LNCaP clone FGC (cell line): Measurements from ENCODE around the gene CDYL2.

ENCODE experiments used
- DNase-seq: peaks from one replicate; pipeline ENCODE4 v3.0.0-alpha.2; 2011; ENCODE audit warnings: low read depth
- H3K4me3 ChIP-seq: 2 replicates; pipeline ENCODE4 v1.5.1; 2011; ENCODE audit warnings: mild to moderate bottlenecking, low read depth, low read length, control low read depth
- TF ChIP-seq, protein P1 (sequence below): IDR thresholded peaks from 2 replicates; pipeline ENCODE4 v1.5.1; 2012; ENCODE audit warnings: mild to moderate bottlenecking; ENCODE audit not compliant: control insufficient read depth, insufficient read depth; ENCODE audit errors: extremely low read depth

The CDYL2 gene

GRCh38 chr16:80596507-80597207 lies 207.7 kb downstream of the CDYL2 start:
- TF ChIP-seq, protein P1, sequence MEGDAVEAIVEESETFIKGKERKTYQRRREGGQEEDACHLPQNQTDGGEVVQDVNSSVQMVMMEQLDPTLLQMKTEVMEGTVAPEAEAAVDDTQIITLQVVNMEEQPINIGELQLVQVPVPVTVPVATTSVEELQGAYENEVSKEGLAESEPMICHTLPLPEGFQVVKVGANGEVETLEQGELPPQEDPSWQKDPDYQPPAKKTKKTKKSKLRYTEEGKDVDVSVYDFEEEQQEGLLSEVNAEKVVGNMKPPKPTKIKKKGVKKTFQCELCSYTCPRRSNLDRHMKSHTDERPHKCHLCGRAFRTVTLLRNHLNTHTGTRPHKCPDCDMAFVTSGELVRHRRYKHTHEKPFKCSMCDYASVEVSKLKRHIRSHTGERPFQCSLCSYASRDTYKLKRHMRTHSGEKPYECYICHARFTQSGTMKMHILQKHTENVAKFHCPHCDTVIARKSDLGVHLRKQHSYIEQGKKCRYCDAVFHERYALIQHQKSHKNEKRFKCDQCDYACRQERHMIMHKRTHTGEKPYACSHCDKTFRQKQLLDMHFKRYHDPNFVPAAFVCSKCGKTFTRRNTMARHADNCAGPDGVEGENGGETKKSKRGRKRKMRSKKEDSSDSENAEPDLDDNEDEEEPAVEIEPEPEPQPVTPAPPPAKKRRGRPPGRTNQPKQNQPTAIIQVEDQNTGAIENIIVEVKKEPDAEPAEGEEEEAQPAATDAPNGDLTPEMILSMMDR = no peak
- no peak overlapping the region for H3K4me3 ChIP-seq
- DNase-seq = no peak

- TF ChIP-seq, protein P1 = no peak
- no peak for DNase-seq
- H3K4me3 ChIP-seq = no peak overlapping the region
These were observed 209.6 kb downstream of the CDYL2 start for GRCh38 chr16:80594756-80595155.

- no peak for DNase-seq
- TF ChIP-seq, protein P1 = no peak
- no peak overlapping the region for H3K4me3 ChIP-seq
These were observed 212.1 kb downstream of the CDYL2 start for GRCh38 chr16:80592273-80592672.

GRCh38 chr16:80591071-80591915 lies 213.1 kb downstream of the CDYL2 start:
- no peak for DNase-seq
- TF ChIP-seq, protein P1 = no peak
- no peak overlapping the region for H3K4me3 ChIP-seq

- no peak for DNase-seq
- no peak overlapping the region for H3K4me3 ChIP-seq
- TF ChIP-seq, protein P1 = no peak
These were observed 217.3 kb downstream of the CDYL2 start for GRCh38 chr16:80587071-80587470.

DNA sequence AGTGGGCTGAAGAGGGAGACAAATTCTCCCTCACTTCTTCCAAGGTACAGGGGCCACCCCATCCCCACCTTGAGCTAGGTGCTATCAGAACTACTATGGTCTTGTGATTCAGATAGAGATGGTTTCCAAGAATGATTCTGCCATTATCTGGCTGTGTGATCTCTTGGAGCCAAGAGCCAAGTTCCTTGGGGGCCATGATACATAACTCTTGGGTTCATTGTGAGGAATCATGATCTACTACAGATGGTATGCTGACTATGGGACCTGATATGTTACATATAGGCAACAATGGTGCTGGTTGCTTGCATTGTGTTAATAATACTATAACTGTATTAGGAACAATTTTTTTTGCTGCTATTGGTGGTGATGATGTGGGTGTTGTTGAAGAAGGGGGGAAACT lies 217.9 kb downstream of the CDYL2 start:
- no peak overlapping the region for H3K4me3 ChIP-seq

More for the DNA sequence above, 217.9 kb downstream of the CDYL2 start:
- no peak for DNase-seq
- TF ChIP-seq, protein P1 = no peak
